Cardiac septum (tissue), 1 donor: ENCODE results near the gene KPNA3. TPM values are rescaled to one million over a fixed set of nuclear protein-coding genes. Genes with fewer than 3 reads are reported as not detected.

Experiments used
- DNase-seq: peaks from one replicate; pipeline ENCODE4 v3.0.0-alpha.2; 2020; ENCODE audit warnings: low spot score
- intact Hi-C: fragments of 100-400 bp; cut with DNase I; formaldehyde crosslinking; loops from one replicate; pipeline ENCODE4 v1.14.0; 2022
- total RNA-seq: library from RNA; stranded (reverse); fragmentation: NEBNext Ultra II Directional; extraction: Animal tissue kit (Norgen Biotek cat#: 25700); gene quantifications from one replicate; pipeline ENCODE4 v1.2.1, GENCODE V29; 2021
- donor health status: DM: no; HTN: no; CAD: no.

KPNA3 gene
- total RNA-seq, 1 donor from 2014 or later: 46.7 TPM

GRCh38 chr13:49690995-49691784 is 101.3 kb downstream of the KPNA3 start, which contains the start of gene EBPL:
EBPL (minus strand) TSS chr13:49691486; CDS start chr13:49691424, 62 bp downstream.
- intact Hi-C loops: loop anchor here (2.0 kb wide), 1 partner anchor 102 kb away; the partner anchor contains the start of gene KPNA3
- peak; percentile 98 for DNase-seq

DNA sequence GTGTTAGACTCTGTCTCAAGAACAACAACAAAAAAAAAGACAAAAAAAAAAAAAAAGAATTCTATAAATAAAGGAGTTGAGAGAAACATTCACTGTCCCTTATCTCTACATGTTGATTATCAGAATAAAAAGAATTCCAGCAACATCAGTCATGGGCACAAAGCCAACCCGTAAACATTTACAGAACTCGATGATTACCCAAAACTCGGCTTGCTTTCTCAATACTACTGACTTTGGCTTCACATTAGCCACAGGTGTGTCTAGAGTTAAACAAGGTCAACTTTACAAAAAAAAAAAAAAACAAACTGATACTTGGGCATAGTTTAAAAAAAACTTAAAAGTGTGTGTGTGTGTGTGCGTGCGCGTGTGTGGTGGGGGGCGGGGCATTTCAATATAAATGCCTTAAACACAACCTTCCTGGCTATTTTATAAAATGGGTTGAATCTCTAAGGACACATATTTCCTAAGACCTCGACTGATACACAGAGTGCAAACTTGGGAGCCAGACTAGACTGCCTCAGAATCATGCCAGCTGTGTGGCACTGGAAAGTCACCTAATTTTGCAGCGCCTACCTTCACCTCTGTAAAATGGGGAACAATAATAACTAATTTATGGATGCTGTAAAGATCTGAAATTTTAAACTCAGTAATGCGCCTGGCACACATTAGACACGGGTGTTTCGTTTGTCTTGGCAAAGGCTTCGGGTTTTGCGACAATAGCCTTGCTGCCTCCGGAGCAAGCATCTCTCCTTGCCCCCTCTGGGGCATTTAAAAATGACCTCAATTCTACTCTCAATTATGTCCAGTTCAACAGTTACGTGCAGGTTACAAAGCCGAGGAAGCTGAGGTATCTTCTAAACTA is 102.1 kb downstream of the KPNA3 start:
- intact Hi-C loops: loop anchor here (2.0 kb wide), 1 partner anchor 102 kb away; the partner anchor contains the start of gene KPNA3
- no peak for DNase-seq

DNA sequence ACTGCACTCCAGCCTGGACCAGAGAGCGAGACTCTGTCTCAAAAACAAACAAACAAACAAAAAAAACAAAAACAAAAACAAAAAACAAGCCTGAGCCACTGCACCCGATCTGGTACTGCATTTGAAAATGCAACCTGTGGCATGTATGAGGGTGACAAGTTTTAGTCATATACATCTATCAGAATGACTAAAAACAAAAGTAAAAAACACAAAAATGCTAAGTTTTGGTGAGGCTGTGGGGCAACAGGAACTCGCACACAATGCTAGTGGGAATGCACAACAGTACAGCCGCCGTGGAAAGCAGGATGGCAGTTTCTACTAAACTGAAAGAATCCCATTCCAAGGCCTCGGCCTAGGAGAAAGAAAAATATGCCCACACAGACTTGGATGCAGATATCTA is 109.0 kb downstream of the KPNA3 start:
- intact Hi-C loops: no loop called here
- DNase-seq: no peak

DNA sequence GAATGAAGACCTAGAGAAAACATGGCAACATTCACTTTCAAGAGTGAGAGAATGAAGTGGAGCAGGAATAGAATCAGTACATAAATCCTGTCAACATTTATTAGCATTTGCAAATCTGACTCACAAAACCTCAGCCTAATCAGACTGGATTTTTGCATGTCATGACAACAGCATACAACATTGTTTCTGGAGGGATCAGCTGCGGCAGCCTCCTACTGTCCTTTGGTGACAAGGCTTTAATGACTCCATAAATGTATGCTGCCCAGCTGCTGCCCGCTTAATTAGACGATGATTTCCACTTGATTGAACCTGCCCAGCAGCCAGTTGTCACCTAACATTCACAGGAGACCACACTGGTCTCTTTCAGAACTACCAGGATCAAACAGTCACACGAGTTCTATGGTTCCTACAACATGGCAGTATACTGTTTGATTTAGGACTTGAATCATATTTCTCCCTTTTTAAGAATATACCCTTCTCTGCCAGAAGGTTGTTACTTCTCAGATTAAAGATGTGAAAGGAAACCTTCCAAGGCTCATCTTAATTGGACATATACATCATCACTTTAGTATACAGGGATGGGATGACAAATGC is 110.5 kb downstream of the KPNA3 start:
- intact Hi-C loops: no loop called here
- DNase-seq: no peak

DNA sequence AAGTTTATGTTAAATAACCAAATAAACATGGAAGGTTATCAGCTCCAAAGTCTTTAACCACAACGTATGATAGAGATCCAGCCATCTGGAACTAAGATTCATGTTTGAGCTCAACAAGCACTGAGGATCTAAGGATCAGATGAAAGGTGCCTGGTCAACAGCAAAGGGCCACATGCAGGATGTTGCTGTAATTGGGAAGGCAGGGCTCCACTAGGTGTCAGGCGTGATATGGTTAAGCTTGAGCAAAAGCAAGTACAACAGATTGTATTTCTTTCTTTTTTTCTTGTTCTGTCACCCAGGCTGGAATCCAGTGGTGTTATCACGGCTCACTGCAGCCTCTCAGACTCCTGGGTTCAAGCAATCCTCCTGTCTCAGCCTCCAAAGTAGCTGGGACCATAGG is 113.2 kb downstream of the KPNA3 start:
- intact Hi-C loops: no loop called here
- DNase-seq: no peak

DNA sequence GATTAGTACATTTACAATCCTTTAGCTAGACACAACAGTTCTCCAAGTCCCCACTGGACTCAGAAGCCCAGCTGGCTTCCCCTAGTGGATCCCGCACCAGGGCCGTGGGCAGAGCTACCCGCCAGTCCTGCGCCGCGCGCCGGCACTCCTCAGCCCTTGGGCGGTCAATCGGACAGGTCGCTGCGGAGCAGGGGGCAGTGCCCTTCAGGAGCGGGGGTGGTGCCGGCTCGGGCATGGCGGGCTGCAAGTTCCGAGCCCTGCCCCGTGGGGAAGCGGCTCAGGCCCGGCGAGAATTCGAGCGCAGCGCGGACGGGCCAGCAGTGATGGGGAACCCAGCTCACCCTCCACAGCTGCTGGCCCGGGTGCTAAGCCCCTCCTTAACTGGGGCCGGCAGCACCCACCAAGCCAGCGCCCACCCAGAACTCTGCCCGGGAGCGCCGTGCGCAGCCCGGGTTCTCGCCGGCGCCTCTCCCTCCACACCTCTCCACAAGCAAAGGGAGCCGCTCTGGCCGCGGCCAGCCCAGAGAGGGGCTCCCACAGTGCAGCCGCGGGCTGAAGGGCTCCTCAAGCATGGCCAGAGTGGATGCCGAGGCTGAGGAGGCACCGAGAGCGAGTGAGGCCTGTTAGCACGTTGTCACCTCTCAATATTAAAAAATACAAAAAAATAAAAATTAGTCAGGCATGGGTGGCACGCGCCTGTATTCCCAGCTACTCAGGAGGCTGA is 114.1 kb downstream of the KPNA3 start:
- intact Hi-C loops: no loop called here
- DNase-seq: no peak

- intact Hi-C loops: no loop called here
Measured at GRCh38 chr13:49676581-49677298, 115.7 kb downstream of the KPNA3 start.

DNA sequence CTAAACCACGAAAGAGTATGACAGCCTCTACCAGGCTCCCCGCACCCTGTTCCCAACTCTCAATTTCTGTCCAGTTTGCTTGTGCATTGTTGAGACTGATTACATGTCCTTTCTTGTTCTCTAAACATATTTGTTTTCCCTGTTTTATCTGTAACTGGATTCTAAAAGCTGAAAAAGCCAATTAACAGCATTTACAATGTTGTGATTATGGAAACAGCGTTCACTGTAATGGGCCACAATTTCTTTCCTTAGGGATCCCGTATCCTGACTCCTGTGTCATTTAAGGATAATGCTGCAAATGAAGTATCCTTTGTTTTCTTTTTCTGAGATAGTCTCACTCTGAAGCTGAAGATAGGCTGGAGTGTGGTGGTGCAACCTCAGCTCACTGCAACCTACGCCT is 121.7 kb downstream of the KPNA3 start:
- intact Hi-C loops: loop anchor here (1.0 kb wide), 1 partner anchor 177 kb away; no protein-coding TSS in a partner anchor
- no peak for DNase-seq

More at GRCh38 chr13:49676581-49677298, 115.7 kb downstream of the KPNA3 start:
- DNase-seq: no peak

DNA sequence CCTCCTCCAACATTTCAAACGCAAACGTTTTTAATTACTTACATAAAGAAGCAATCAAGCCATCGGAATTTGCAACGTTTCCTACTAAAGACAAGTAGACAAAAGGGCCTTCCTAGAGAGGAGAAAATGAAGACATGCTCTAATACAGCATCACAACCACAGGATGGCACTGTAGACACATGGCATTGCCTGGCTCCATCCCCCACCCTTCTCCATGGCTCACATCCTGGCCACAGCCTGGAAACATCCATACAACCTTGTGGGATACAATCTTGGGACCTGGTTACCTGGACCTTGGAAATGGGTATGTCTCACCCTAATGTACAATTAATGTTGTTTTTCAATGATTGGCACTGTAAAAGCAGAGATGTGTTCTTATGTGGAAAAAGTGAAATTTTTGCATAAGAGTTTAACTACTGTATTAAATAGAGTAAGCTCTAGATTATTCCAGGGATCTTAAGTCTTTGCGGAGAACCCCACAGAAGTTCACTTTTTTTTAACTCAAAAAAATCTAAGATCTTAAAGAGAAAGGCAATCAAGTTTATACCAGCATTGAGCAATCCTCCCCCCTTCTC is 122.7 kb downstream of the KPNA3 start:
- intact Hi-C loops: loop anchor here (1.0 kb wide), 1 partner anchor 178 kb away; no protein-coding TSS in a partner anchor
- DNase-seq: no peak

GRCh38 chr13:49667773-49668172 is 124.7 kb downstream of the KPNA3 start:
- intact Hi-C loops: no loop called here
- no peak for DNase-seq

DNA sequence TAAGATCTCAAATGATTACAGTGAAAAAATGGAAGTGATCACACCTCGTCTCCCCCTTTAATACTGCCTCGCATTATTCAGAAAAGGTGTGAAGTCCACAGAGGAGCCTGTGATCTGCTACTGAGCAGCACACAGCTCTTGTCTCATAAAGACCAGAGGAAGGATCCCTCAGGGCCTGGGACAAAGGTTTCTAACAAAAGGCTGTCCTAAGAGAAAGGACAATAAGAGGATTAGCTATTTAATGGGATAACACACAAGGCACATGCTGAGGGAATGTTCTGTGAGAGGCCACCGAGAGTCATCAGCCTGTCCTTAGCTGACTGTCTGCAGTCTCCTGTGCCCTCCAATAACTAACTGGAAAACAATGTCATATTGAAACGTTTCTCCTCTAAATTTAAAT is 127.9 kb downstream of the KPNA3 start:
- intact Hi-C loops: no loop called here
- DNase-seq: no peak

GRCh38 chr13:49657241-49657641 is 135.2 kb downstream of the KPNA3 start:
- no peak for DNase-seq
- intact Hi-C loops: no loop called here

DNA sequence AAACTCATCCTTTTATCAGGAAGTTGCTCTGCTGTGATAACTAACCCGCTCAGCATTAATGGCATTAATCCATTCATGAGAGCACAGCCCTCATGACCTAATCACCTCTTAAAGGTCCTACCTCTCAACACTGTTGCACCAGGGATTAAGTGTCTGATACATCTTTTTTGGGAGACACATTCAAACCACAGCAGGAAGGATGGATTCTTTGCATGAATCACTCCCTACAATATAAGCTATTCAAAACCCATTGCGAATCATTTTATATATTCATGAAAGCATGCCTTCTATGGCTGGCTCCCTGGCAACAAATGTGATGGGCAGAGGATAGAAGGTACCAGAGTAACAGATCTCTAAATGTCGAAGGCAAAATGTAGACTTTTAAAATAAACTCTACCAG is 136.6 kb downstream of the KPNA3 start:
- DNase-seq: no peak
- intact Hi-C loops: no loop called here

- DNase-seq: no peak
- intact Hi-C loops: no loop called here
Measured at GRCh38 chr13:49654011-49654410, 138.5 kb downstream of the KPNA3 start.

GRCh38 chr13:49653478-49653877 is 139.0 kb downstream of the KPNA3 start:
- DNase-seq: no peak
- intact Hi-C loops: no loop called here

DNA sequence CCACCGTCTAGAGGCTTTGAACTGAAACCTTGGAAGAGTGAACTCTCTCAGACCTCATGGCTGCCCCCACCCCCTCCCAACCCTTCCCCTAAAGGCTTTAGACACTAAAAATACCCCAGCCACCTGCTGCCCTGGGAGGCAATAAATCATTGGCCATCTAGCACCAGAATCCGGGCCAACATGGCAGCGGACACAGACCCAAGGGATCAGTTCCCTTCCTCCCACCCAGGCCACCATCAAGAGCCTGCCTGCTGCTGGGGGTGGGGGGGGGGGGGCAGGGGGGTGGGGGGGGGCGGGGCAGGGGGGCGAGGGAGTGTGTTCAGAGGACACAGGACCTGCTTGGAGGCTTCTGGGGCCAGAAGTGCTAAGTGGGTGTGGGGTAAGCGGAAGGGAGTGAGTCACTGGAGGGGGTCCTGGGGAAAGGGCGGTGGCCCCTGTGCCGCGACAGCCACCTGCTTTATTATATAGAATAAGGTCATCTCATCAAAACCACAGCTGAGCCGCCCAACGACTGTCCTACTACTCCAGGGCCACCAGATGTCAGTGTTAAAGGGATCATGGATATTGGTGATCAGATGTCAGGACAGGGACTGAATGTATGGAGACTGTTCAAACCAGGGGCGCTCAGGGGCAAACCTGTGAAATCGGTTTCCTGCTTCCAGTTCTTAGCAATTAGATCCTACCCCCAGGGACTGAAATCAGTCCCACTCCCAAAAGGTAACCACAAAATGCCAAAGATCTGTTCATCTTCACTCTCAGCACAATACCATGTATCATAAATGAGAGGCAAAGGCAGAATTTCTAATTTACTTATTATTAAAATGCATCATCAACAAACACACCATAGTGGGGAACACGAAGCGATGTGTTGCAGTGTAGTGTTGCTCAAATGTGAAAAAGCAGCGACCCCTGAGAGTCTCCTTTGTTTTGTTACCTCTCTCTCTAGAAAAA is 139.9 kb downstream of the KPNA3 start:
- intact Hi-C loops: no loop called here

GRCh38 chr13:49651570-49652354 is 140.7 kb downstream of the KPNA3 start:
- intact Hi-C loops: no loop called here
- no peak for DNase-seq

More for the DNA sequence above, 139.9 kb downstream of the KPNA3 start:
- DNase-seq: no peak
